Body of pancreas (tissue), 4 donors: ENCODE measurements around the gene ZFR.

Experiments used
- POLR2A ChIP-seq, 3 donors: fragments of 450-650 bp; IDR thresholded peaks; one replicate each; pipeline ENCODE4 v1.6.1; 2016; ENCODE audit warnings: antibody characterized with exemption in 3 of 3, mild to moderate bottlenecking in 2 of 3
- TF ChIP-seq, protein P1 (sequence below), 7 experiments: fragments of 450-650 bp in 4 of 7; fragments of 200-600 bp in 3 of 7; sonication (generic) in 3 of 7; IDR thresholded peaks; one replicate each; pipeline ENCODE4 v1.5.1; 2016 to 2019; ENCODE audit warnings: antibody characterized with exemption in 7 of 7

DNA sequence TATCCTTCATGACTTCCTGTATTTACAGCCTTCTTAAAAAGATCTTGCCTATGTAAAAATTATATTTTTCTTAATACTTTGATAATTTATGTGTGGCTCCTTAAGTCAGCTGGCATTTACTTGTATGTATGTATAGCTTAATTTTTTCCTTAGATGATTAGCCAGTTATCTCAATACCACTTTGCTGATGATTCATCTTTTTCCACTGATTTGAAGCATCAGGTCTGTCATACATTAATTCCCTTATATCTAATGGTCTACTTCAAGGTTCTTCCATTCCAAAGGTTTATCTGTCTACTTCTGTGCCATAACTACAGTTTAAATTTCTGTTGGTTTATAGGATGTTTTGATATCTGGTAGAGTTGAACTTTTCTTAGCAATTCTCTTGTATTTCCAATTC is 86.9 kb downstream of the ZFR start:
- TF ChIP-seq, protein P1, sequence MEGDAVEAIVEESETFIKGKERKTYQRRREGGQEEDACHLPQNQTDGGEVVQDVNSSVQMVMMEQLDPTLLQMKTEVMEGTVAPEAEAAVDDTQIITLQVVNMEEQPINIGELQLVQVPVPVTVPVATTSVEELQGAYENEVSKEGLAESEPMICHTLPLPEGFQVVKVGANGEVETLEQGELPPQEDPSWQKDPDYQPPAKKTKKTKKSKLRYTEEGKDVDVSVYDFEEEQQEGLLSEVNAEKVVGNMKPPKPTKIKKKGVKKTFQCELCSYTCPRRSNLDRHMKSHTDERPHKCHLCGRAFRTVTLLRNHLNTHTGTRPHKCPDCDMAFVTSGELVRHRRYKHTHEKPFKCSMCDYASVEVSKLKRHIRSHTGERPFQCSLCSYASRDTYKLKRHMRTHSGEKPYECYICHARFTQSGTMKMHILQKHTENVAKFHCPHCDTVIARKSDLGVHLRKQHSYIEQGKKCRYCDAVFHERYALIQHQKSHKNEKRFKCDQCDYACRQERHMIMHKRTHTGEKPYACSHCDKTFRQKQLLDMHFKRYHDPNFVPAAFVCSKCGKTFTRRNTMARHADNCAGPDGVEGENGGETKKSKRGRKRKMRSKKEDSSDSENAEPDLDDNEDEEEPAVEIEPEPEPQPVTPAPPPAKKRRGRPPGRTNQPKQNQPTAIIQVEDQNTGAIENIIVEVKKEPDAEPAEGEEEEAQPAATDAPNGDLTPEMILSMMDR (IDR thresholded peaks at IDR 0.05): no peak
- no peak for TF ChIP-seq POLR2A (IDR thresholded peaks at IDR 0.05)
